Measurements from ENCODE around the gene LCN12.

Gene LCN12

DNA sequence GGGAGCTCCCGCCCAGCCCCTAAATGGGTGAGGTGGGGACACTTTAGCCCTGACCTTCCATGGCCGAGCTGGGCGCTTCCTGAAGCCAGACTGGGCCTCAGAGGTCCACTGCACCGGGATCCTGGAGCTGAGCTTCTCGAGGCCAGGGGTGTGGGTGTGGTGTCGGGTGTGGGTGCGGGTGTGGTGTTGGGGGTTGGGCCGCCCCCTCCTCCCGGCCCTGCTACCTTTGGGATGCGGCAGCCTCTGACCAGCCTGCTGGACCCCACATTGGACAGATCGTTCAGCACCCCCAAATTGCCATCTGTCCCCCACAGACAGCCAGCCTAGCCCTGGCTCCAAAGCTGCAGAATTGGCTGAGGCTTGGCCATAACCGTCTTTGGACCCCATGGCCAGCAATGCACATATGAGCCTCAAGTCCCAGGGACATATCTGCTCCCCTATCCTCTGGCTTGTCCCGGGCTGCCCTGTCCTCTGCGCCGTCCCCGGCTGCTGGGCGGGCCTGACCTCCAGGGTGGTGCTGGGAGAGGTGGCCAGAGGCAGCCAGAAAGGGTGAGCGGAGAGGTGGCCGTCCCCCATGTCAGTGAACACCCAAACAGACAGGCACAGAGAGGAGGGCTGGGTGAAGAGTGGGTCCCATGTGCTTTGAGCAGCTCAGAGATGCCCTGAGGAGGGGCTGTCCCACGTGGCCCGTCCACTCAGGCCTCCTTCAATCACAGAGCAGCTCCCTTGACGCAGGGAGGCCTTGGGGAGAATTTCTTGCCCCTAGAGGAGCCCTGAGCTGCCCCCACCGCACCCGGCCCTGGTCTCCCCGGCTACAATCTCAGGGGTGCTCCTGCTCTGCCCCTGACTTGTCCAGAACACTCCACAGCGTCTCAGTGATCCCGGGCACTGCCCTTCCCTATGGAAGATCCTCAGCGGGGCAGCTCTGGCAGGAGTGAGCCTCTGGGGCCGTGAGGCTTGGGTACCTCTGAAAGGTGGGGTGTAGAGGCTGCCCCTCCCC lies 21.8 kb downstream of the LCN12 start:
- Histone ChIP-seq H3K4me1 (ENCODE audit: control insufficient read depth, insufficient read depth, low read length) (peaks cover 3% of the 10 kb centered on the region), H3K27me3 (ENCODE audit: control insufficient read depth, insufficient read depth, low read length, poor library complexity, severe bottlenecking) (peaks cover 14% of the 10 kb centered on the region), H3K4me3 (ENCODE audit: insufficient read depth, low read depth, low read length) (no peak overlapping the region), H3K27ac (ENCODE audit: insufficient read depth, low read depth, low read length, poor library complexity, severe bottlenecking) (no peak overlapping the region), H3K9me3 (ENCODE audit: control insufficient read depth, low read length) (no peaks in the 10 kb centered on the region), H3K36me3 (ENCODE audit: control insufficient read depth, insufficient read depth, low read length) (no peaks in the 10 kb centered on the region)
- WGBS, 2 experiments = 91 to 94% methylated on average over 29 of the region's 29 CpGs

DNA sequence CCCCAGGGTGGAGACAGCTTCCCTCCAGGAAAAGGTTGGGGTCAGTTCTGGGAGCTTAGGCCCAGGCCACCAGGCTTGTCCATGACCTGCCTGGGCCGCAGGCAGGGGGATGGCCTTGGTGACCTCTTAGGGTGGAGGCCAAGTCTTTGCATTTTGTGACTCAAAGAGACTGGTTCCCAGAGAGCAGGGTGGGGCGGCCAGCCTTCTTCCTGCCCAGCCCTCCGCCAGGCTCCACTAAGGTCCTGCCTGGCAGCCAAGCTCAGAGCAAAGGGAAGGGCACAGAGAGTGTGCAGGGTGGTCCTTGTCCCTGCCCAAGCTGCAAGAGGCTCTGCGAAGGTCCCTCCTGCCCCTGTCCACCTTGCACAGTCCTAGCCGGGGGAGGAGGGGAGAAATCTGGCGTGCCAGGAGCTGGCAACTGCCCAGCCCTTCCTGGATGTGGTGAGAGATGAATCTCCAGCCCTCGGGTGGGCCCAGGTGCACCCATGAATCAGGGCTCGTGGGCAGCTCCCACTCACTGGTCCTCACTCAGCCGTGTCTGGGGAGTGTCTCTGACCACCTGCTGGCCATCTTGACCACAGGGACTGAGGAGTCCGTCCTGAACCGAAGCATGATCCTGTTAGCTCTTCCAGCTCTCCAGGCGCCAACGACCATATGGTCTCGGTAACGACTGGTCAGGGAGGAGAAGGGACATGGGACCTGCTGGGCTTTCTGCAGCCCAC lies 22.9 kb downstream of the LCN12 start:
- Histone ChIP-seq H3K27ac (ENCODE audit: insufficient read depth, low read depth, low read length, poor library complexity, severe bottlenecking) (no peak overlapping the region), H3K4me1 (ENCODE audit: control insufficient read depth, insufficient read depth, low read length) (peaks cover 3% of the 10 kb centered on the region), H3K9me3 (ENCODE audit: control insufficient read depth, low read length) (no peaks in the 10 kb centered on the region), H3K36me3 (ENCODE audit: control insufficient read depth, insufficient read depth, low read length) (no peaks in the 10 kb centered on the region), H3K4me3 (ENCODE audit: insufficient read depth, low read depth, low read length) (no peak overlapping the region), H3K27me3 (ENCODE audit: control insufficient read depth, insufficient read depth, low read length, poor library complexity, severe bottlenecking) (peaks cover 14% of the 10 kb centered on the region)
- WGBS, 2 experiments = 88% methylated on average over 15 of the region's 15 CpGs

DNA sequence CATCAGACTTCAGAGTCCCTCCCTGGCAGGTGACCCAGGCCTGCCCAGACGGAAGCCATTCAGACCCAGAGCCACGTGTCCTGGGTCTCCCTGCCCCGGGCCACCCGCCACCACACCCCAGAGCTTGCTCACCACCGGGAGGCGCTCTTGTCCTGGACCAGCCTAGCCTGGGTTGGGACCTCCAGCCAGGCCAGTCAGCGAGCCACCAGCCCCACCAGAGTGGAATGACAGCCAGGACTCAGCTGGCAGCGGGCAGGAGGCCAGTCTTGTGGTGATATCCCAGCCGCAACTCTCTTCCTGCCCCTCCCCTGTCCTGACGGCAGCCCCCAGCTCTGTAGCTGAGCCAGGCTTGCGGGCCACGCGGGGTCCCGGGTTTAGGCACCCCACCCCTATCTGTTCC lies 23.6 kb downstream of the LCN12 start:
- Histone ChIP-seq H3K9me3 (ENCODE audit: control insufficient read depth, low read length) (no peaks in the 10 kb centered on the region), H3K27me3 (ENCODE audit: control insufficient read depth, insufficient read depth, low read length, poor library complexity, severe bottlenecking) (peaks cover 14% of the 10 kb centered on the region), H3K27ac (ENCODE audit: insufficient read depth, low read depth, low read length, poor library complexity, severe bottlenecking) (no peak overlapping the region), H3K4me1 (ENCODE audit: control insufficient read depth, insufficient read depth, low read length) (peaks cover 3% of the 10 kb centered on the region), H3K36me3 (ENCODE audit: control insufficient read depth, insufficient read depth, low read length) (no peaks in the 10 kb centered on the region), H3K4me3 (ENCODE audit: insufficient read depth, low read depth, low read length) (no peak overlapping the region)
- 84 to 86% methylated on average over 14 of the region's 14 CpGs for WGBS, 2 experiments

DNA sequence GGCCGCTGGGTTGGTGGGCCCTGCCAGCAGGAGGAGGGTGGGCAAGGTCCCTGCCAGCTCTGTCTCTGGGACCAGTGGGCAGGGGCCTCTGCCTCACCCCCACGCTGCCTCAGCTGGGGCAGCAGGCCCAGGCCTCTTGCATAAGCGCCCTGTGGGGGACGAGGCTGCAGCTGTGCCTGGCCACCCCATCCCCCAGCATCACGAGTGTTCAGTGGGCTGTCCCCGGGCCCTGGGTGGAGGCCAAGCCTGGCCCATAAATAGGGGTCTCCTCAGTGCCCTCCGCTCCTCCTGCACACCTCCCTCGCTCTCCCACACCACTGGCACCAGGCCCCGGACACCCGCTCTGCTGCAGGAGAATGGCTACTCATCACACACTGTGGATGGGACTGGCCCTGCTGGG lies 25.1 kb downstream of the LCN12 start, which contains the start of gene PTGDS:
PTGDS (plus strand) TSS at position 282 of the 400 bp plus-strand sequence; CDS start at position 357, 75 bp downstream.
- Histone ChIP-seq H3K27me3 (ENCODE audit: control insufficient read depth, insufficient read depth, low read length, poor library complexity, severe bottlenecking) (peaks cover 14% of the 10 kb centered on the region), H3K27ac (ENCODE audit: insufficient read depth, low read depth, low read length, poor library complexity, severe bottlenecking) (no peak within 1 kb of the TSS), H3K36me3 (ENCODE audit: control insufficient read depth, insufficient read depth, low read length) (no peaks in the 10 kb centered on the region), H3K4me1 (ENCODE audit: control insufficient read depth, insufficient read depth, low read length) (peaks cover 3% of the 10 kb centered on the region), H3K4me3 (ENCODE audit: insufficient read depth, low read depth, low read length) (peak within 1 kb of the TSS; percentile 36), H3K9me3 (ENCODE audit: control insufficient read depth, low read length) (no peaks in the 10 kb centered on the region)
- whole genome bisulfite sequencing, 2 experiments = 80 to 81% methylated on average over 10 of the region's 10 CpGs

DNA sequence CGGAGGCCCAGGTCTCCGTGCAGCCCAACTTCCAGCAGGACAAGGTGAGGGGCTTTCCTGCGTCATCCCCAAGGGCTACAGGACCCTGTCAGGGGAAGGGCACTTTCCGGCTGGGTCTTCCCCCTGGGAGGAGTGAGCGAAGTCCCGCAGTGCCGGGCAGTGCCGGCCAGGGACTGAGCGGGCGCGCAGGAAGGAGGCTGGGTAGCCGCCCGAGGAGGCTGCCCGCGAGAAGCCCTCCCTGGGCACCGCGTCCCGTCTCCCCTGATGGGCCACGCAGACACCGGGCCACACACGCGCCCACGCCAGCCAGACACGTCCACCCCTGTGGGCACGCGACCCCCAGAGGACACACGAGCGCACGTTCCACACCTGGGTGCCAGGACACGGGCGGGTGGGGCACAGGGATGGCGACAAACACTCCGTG lies 25.6 kb downstream of the LCN12 start:
- peaks cover 14% of the 10 kb centered on the region for H3K27me3 ChIP-seq (ENCODE audit: control insufficient read depth, insufficient read depth, low read length, poor library complexity, severe bottlenecking)
- H3K9me3 ChIP-seq (ENCODE audit: control insufficient read depth, low read length) = no peaks in the 10 kb centered on the region
- H3K4me3 ChIP-seq (ENCODE audit: insufficient read depth, low read depth, low read length) = peak overlapping the region; percentile 36
- H3K4me1 ChIP-seq (ENCODE audit: control insufficient read depth, insufficient read depth, low read length) = peaks cover 3% of the 10 kb centered on the region
- no peaks in the 10 kb centered on the region for H3K36me3 ChIP-seq (ENCODE audit: control insufficient read depth, insufficient read depth, low read length)
- H3K27ac ChIP-seq (ENCODE audit: insufficient read depth, low read depth, low read length, poor library complexity, severe bottlenecking) = no peak overlapping the region
- 7 to 8% methylated on average over 33 of the region's 33 CpGs for WGBS, 2 experiments

DNA sequence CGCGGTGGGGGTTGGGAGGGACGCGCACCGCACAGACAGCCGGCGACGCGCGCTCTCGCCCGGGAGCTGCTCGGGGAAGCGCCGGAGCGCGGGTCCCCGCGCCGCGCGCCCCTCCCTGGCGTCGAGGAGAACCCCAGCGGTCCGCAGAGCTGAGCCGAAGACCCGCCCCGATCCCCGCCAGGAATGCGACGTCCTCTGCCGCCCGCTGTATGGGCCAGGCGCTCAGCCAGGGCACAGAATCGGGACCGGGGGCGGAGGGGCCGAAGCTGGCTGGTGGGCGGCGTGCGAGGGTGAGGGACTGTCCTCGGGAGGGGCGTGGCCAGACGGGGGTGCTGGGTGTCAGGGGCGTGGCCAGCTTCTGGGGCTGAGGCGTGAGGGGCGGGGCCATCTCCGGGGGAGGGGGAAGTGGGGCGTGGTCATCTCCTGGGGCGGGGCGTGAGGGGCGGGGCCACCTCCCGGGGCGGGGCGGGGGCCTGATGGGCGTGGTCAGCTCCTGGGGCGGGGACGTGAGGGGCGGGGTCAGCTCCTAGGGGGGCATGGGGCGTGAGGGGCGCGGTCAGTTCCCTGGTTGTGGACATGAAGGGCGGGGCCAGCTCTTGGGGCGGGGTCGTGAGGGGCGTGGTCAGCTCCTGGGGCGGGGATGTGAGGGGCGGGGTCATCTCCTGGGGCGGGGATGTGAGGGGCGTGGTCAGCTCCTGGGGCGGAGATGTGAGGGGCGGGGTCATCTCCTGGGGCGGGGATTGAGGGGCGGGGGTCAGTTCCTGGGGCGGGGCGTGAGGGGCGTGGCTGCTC lies 26.2 kb downstream of the LCN12 start:
- H3K36me3 ChIP-seq (ENCODE audit: control insufficient read depth, insufficient read depth, low read length) = no peaks in the 10 kb centered on the region
- H3K4me1 ChIP-seq (ENCODE audit: control insufficient read depth, insufficient read depth, low read length) = peaks cover 3% of the 10 kb centered on the region
- 2% methylated on average over 73 to 78 of the region's 78 CpGs for WGBS, 2 experiments
- peaks cover 14% of the 10 kb centered on the region for H3K27me3 ChIP-seq (ENCODE audit: control insufficient read depth, insufficient read depth, low read length, poor library complexity, severe bottlenecking)
- H3K4me3 ChIP-seq (ENCODE audit: insufficient read depth, low read depth, low read length) = peak overlapping the region; percentile 36
- H3K9me3 ChIP-seq (ENCODE audit: control insufficient read depth, low read length) = no peaks in the 10 kb centered on the region
- H3K27ac ChIP-seq (ENCODE audit: insufficient read depth, low read depth, low read length, poor library complexity, severe bottlenecking) = no peak overlapping the region

DNA sequence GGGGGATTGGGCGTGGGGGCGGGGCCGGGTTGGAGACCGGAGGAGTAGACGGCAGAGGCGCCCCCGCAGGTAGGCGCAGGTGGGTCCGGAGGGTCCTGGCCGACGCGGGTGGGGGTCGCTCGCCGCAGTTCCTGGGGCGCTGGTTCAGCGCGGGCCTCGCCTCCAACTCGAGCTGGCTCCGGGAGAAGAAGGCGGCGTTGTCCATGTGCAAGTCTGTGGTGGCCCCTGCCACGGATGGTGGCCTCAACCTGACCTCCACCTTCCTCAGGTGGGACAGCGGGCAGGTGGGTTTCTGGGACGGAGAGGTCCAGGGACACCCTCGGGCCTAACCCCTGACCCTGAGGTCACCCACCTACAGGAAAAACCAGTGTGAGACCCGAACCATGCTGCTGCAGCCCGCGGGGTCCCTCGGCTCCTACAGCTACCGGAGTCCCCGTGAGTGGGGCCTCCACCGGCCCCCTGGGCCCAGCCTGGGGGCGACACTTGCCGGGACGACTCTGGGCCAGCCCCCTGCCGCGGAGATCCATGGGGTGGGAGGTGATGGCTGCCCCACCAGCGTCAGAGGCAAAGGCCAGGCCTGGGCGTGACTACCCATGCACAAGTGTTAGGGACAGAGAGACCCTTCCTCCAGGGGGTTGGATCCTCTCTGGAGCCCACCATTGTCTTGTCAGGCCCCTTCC lies 26.9 kb downstream of the LCN12 start:
- 65 to 66% methylated on average over 41 of the region's 41 CpGs for WGBS, 2 experiments
- no peak overlapping the region for H3K4me3 ChIP-seq (ENCODE audit: insufficient read depth, low read depth, low read length)

DNA sequence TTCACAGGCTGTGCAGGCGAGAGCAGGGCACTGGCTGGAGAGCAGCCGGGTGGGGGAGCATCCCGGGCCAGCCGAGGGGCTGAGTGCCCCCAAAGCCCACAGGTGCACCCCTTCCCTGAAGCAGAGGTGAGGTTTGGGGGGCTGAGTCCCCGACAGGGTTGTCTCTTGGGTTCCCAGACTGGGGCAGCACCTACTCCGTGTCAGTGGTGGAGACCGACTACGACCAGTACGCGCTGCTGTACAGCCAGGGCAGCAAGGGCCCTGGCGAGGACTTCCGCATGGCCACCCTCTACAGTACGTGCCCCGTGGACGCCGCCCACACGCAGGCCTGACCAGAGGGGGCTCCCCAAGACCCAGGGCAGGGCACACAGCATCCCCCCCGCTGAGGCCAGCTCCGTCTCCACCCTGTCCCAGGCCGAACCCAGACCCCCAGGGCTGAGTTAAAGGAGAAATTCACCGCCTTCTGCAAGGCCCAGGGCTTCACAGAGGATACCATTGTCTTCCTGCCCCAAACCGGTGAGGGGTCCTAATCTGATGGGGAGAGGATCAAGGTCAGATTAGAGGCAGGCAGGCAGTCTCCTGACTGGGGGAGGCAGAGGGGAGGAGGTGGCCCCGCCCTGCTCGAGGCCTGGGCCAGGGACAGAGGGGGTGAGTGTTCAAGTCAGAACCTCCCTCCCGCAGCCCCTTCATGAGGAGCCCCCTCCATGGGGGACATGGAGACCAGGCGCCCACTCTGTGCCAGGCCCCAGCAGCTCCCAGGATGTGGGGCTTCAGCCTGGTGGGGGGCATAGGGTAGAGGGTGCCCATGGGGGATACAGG lies 27.9 kb downstream of the LCN12 start:
- Histone ChIP-seq H3K27me3 (ENCODE audit: control insufficient read depth, insufficient read depth, low read length, poor library complexity, severe bottlenecking) (peaks cover 22% of the 10 kb centered on the region), H3K9me3 (ENCODE audit: control insufficient read depth, low read length) (no peaks in the 10 kb centered on the region), H3K27ac (ENCODE audit: insufficient read depth, low read depth, low read length, poor library complexity, severe bottlenecking) (no peak overlapping the region), H3K4me1 (ENCODE audit: control insufficient read depth, insufficient read depth, low read length) (peaks cover 3% of the 10 kb centered on the region), H3K36me3 (ENCODE audit: control insufficient read depth, insufficient read depth, low read length) (no peaks in the 10 kb centered on the region), H3K4me3 (ENCODE audit: insufficient read depth, low read depth, low read length) (no peak overlapping the region)
- WGBS, 2 experiments = 85 to 86% methylated on average over 26 of the region's 26 CpGs

More for the DNA sequence above, 26.9 kb downstream of the LCN12 start:
- H3K36me3 ChIP-seq (ENCODE audit: control insufficient read depth, insufficient read depth, low read length) = no peaks in the 10 kb centered on the region
- H3K9me3 ChIP-seq (ENCODE audit: control insufficient read depth, low read length) = no peaks in the 10 kb centered on the region
- no peak overlapping the region for H3K27ac ChIP-seq (ENCODE audit: insufficient read depth, low read depth, low read length, poor library complexity, severe bottlenecking)
- H3K4me1 ChIP-seq (ENCODE audit: control insufficient read depth, insufficient read depth, low read length) = peaks cover 3% of the 10 kb centered on the region
- peaks cover 17% of the 10 kb centered on the region for H3K27me3 ChIP-seq (ENCODE audit: control insufficient read depth, insufficient read depth, low read length, poor library complexity, severe bottlenecking)
